Right ventricle myocardium superior (tissue), 1 donor: ENCODE measurements around the gene HNRNPA1L2. TPM values are rescaled to one million over a fixed set of nuclear protein-coding genes. Genes with fewer than 3 reads are reported as not detected.
"Not testable (repeated sequence)": the region's sequence is repeated elsewhere in the genome, so short reads cannot be mapped to it uniquely, and the experiment has no call there.

ENCODE experiments used
- ATAC-seq: fragments of 200-7000 bp; cut with Tn5 transposase; one replicate; pipeline ENCODE4 v1.9.1; 2020; ENCODE audit warnings: mild to moderate bottlenecking; ENCODE audit not compliant: poor library complexity
- DNase-seq: peaks from one replicate; pipeline ENCODE4 v3.0.0-alpha.2; 2020
- intact Hi-C: fragments of 100-400 bp; cut with DNase I; formaldehyde crosslinking; loops from one replicate; pipeline ENCODE4 v1.11.2; 2022
- long read RNA-seq: library from polyadenylated mRNA; unstranded; transcript quantifications from one replicate; pipeline ENCODE4 v2.0.0, GENCODE V29; 2021
- total RNA-seq: library from RNA; stranded (reverse); fragmentation: NEBNext Ultra II Directional; extraction: Animal tissue kit (Norgen Biotek cat#: 25700); gene quantifications from one replicate; pipeline ENCODE4 v1.2.1, GENCODE V29; 2021
- donor health status: DM: no; HTN: yes; CAD: no; lungs with severe emphysema.

The HNRNPA1L2 gene
- 1.5 TPM for total RNA-seq
- long read RNA-seq, result 0 reads

GRCh38 chr13:52642131-52642530, at the start of gene HNRNPA1L2:
Gene HNRNPA1L2 (plus strand): TSS chr13:52642431. CDS start chr13:52642493, 62 bp downstream.
- DNase-seq, result no peak
- intact Hi-C loops, result no loop called here
- ATAC-seq, result no peak

DNA sequence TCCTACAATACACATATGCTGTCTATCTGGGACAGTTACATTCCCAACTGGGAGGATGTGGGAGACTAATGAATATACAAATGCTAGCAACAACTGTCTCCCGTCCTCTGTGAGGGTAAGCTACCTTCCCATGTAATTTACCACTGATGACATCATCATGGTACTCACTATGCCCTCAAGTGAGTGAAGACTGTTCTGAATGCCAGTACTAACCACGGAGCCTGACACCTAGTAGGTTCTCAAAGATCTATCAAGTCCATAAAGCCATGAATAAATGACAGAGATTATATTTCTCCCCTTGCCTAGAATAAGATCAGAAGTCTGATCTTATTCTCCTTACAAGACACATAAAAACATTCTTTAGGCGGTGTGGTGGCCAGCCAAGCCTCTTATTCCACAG, 49.1 kb upstream of the HNRNPA1L2 start:
- DNase-seq, ATAC-seq, intact Hi-C loops: not testable (repeated sequence)

GRCh38 chr13:52593812-52594211, 48.4 kb upstream of the HNRNPA1L2 start:
- DNase-seq, intact Hi-C loops, ATAC-seq: not testable (repeated sequence)

DNA sequence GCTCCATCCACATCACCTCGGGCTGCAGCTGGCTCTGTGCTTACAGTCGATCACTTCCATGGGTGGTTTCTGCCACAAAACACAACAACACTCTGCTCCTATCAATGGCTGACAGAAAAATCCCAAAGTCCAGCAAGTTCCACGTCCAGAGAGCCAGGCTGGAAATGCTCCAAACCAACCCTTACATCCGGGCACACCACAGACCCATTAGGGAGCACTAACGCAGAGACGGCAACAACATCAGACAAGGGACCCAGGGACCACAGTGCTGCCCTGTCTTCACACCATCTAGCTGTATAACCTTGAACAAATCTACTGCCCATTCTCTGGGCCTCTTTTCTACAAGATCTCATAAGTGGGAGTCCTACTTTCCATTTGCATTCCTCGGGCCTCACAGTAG, 47.9 kb upstream of the HNRNPA1L2 start:
- ATAC-seq, intact Hi-C loops, DNase-seq: not testable (repeated sequence)

DNA sequence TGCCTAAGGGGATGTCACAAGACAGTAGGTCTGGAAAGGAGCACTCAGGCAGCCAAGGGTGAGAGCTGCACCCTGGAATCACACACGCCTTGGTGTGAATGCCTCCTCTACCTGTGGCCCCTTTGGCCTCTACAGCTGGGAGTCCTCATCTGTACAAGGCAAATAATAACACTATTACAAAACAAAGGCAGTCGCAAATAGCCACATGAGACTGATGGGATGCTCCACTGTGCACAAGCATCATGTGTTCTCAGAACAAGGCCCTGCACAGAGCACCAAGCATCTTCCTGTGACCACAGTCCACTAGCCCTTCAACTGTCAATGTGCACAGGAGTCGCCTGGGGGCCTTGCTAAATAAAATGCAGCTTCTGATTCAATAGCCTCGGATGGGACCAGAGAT, 44.6 kb upstream of the HNRNPA1L2 start:
- no peak for DNase-seq
- no peak for ATAC-seq
- intact Hi-C loops, result no loop called here

GRCh38 chr13:52599037-52599847, 43.0 kb upstream of the HNRNPA1L2 start:
- ATAC-seq (peak; percentile 52), DNase-seq (no peak)
- intact Hi-C loops, result no loop called here

DNA sequence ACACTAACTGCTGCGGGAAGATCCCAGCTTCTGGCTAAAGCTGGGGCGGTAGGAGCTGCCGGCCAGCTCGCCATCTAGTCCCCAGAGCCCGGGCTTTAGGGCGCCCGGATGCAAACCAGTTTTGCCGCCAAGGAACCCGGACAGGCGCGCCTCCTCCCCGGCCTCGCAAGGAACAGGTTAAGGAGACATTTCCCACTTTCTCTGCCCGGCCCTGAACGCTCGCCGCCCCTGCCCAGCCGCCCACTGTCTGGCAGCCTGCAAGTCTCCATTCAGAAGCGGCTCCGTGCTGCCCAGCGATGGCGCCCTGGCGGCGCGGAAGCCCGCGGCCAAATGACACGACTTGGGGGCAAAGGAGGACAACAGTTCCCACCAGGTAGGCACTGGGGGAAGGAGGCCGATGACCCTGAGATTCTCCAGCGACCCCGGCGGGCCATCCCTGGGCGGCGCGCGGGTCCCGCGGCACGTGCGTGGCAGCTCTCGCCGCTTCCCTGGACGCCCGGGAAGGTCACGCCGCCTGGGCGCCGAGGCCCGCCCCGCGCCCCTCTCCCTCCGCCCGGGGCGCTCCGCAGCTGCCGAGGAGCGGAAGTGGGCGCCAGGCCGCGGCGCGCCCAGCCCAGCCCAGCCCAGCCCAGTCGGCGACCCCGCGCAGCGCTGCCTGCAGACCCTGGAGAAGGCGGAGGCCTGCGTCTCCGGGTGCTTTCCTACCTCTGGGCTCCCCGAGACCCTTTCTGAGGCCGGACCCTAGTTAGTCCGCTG, 42.2 kb upstream of the HNRNPA1L2 start:
- DNase-seq (peak; percentile 60), ATAC-seq (peak; percentile 91)
- intact Hi-C loops, result no loop called here

- ATAC-seq, result no peak
- intact Hi-C loops, result no loop called here
These were observed 41.6 kb upstream of the HNRNPA1L2 start for GRCh38 chr13:52600666-52601065.

GRCh38 chr13:52603316-52603715, 38.9 kb upstream of the HNRNPA1L2 start:
- DNase-seq, ATAC-seq, intact Hi-C loops: not testable (repeated sequence)

More at GRCh38 chr13:52600666-52601065, 41.6 kb upstream of the HNRNPA1L2 start:
- no peak for DNase-seq

DNA sequence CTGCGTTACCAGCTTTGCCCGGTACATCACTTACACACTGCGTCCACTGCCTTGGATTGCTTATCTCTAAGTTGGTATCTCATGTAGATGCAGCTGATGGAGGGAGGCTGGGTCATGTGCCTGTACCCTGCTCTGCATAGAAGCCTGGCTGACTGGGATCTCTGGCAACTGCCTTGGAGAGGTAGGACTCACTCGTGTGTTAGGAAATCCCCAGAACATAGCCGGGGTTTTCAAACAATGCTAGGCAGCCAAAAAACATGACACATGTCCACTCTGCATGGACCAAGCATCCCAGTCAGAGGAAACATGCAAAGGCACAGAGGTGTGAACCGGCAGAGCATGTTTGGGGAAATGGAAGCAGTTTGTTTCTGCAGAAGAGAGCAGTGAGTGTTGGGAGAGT, 36.1 kb upstream of the HNRNPA1L2 start:
- intact Hi-C loops, result loop anchor here (5.0 kb wide), 1 partner anchor 361 kb away; no protein-coding TSS in a partner anchor
- not testable (repeated sequence) for ATAC-seq, DNase-seq

DNA sequence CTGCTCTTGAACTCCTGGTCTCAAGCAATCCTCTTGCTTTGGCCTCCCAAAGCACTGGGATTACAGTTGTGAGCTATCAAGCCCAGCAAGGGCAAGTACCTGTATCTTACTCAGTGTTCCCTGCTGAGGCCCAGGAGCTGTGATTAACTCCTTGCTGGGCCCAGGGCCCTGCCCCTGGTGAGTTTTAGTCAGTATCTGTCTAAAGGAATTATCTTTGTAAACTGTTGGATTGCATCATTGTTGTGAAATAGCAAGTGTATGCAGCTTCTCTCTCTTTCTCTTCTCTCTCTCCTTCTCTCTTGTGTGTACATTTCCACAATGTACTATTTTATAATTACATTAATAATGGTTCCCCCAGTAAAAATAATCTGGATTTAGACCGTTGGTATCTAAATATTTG, 35.4 kb upstream of the HNRNPA1L2 start:
- not testable (repeated sequence) for DNase-seq
- intact Hi-C loops, result loop anchor here (5.0 kb wide), 1 partner anchor 361 kb away; no protein-coding TSS in a partner anchor

DNA sequence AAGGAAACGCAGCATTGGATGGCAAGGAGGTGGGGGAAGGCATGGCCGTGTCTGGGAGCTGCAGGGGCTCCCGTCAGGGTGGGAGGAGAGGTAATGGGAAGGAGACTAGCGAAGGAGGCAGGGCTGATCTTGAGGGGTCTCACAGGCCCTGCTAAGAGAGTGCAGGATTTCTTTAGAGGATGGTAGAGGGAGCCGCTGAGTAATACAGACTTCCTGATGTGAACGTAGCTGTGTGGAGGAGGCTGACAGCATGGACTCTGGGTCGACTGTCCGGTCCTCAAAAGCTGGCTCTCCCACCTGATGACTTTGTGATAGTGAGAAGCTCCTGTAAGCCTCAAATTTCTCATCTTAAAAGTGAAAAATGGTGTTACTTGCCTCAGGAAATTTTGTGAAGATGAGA, 34.0 kb upstream of the HNRNPA1L2 start:
- intact Hi-C loops, result loop anchor here (5.0 kb wide), 1 partner anchor 359 kb away; no protein-coding TSS in a partner anchor
- DNase-seq, ATAC-seq: not testable (repeated sequence)

More for the DNA sequence above, 35.4 kb upstream of the HNRNPA1L2 start:
- not testable (repeated sequence) for ATAC-seq

DNA sequence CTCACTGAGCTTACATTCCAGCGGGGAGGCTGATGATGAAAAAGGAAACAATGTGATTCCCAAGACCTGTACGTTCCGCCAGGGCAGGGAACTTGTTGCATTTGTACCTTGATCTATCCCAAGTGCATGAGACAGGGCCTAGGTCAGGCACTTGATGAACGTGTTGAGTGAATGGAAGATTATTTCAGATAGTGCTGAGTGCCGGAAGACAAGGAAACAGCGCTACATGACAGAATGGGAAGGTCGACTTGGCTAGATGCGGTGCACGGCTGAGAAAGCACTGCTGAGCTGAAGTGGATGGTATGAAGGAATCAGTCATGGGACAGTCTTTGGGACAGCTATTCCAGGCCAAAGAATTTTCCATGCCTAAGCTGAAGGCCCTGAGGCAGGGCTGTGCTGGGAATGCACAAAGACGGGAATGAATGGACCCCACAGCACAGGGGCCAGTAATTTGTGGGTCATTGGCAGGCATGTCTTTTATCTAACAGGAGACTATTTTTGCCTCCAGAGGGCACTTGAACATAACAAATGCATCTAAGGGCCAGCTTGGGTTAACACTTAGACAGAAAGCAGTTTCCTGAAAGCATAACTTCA, 33.1 kb upstream of the HNRNPA1L2 start:
- intact Hi-C loops, result loop anchor here (5.0 kb wide), 1 partner anchor 358 kb away; no protein-coding TSS in a partner anchor
- DNase-seq, result not testable (repeated sequence)
- peak; percentile 89 for ATAC-seq

DNA sequence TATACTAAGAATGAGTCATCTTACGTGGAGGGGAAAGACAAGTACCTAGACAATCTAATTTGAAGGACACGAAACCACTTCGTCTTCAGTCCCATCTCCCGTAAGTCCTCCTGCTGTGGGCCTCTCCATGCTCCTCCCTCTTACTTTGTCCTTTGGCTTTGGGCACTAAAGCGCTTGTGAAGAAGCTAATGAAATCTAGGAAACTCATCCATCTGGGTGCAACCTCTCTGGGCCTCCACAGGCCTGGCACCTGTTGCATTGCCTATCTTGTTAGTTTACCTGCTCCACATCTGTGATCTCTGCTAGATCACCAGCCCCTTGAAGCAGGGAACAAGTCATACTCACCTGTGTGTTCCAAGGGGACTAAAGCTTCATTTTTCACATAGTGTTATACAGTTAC, 32.1 kb upstream of the HNRNPA1L2 start:
- DNase-seq, ATAC-seq, intact Hi-C loops: not testable (repeated sequence)

- ATAC-seq (no peak), DNase-seq (no peak)
- intact Hi-C loops, result no loop called here
These were observed 27.0 kb upstream of the HNRNPA1L2 start for GRCh38 chr13:52615134-52615801.

DNA sequence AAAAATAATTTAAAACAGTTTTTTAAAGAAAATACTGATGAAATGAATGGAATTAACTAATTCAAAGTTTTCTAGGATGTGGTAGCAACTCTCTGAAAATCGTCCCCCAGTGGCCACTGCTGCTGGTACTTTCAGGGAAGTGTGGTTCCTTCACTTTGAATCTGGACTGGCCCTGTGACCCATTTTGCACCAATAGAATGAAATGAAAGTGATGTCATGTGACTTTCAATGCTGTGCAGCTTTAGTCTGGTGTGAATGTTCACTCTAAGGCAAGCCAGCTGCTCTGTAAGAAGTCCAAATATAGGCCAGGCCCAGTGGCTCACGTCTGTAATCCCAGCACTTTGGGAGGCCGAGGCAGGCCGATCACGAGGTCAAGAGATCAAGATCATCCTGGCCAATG, 26.4 kb upstream of the HNRNPA1L2 start:
- intact Hi-C loops, result no loop called here
- ATAC-seq, result no peak
- no peak for DNase-seq

DNA sequence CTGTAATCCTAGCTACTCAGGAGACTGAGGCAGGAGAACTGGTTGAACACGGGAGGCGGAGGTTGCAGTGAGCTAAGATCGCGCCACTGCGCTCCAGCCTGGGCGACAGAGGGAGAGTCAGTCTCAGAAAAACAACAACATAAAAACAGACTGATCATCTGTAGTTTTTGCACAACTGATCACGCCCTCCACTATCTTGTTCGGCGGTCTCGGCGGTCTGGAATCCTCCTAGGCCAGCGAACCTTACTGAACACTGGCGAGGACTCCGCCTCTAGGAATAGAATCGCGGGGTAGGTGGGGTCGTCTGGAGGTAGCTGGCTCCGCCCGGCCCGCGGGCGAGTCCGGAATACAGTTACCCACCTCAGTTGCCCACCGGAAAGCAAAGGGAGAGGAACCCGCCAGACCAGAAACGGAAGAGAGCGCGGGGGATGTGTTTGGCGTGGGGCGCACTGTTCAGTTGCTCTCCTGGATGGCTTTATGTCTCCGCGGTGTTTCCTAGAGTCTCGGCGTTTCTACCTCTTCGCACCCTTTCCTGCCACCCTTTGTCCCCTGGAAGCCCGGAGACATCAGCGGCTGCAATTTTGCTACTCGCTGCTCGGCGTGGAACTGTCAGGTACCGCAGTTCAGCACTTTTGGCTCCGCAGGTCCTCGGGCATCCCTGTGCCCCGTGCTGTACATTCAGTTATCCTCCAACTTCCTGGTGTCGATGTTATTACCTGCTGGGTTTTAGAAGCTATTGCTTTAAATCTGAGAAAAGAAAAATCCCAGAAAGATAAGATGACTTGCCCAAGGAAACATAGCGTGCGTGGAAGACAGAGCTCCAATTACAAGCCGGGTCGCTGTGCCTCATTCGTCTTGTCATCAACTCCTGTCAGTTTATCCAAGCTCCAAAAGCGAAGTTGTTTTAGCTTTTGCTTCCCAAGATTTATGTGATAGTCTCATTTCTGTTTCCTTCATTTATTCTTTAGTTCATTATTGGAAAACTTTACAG, 24.9 kb upstream of the HNRNPA1L2 start:
- intact Hi-C loops, result no loop called here
- DNase-seq (peak; percentile 86), ATAC-seq (peak; percentile 97)
